Thymus (tissue), 11 donors: ENCODE measurements around the gene ZFHX3. TPM values are rescaled to one million over a fixed set of nuclear protein-coding genes. Genes with fewer than 3 reads are reported as not detected.
"Not testable (repeated sequence)": the region's sequence is repeated elsewhere in the genome, so short reads cannot be mapped to it uniquely, and the experiment has no call there.

Experiments
- DNase-seq, 9 donors: peaks; one replicate each; pipeline ENCODE4 v3.0.0-alpha.2; 2013; ENCODE audit warnings: low spot score in 9 of 9, low read depth in 6 of 9, missing footprints in 1 of 9
- H3K27ac ChIP-seq, 2 donors: one replicate each; pipeline ENCODE4 v1.5.1; 2013; ENCODE audit warnings: control low read depth in 1 of 2, low read depth in 1 of 2, low read length in 1 of 2, mild to moderate bottlenecking in 1 of 2, moderate library complexity in 1 of 2
- H3K27me3 ChIP-seq, 2 donors: one replicate each; pipeline ENCODE4 v1.5.1; 2013; ENCODE audit warnings: low read length in 1 of 2; ENCODE audit not compliant: control insufficient read depth in 2 of 2, insufficient read depth in 1 of 2
- H3K36me3 ChIP-seq, 2 donors: one replicate each; pipeline ENCODE4 v1.5.1; 2013; ENCODE audit warnings: low read length in 1 of 2, mild to moderate bottlenecking in 1 of 2, moderate library complexity in 1 of 2; ENCODE audit not compliant: control insufficient read depth in 2 of 2, insufficient read depth in 2 of 2
- H3K4me1 ChIP-seq, 2 donors: one replicate each; pipeline ENCODE4 v1.5.1; 2013; ENCODE audit warnings: low read length in 2 of 2; ENCODE audit not compliant: control insufficient read depth in 2 of 2, insufficient read depth in 2 of 2
- H3K4me3 ChIP-seq, 2 donors: one replicate each; pipeline ENCODE4 v1.5.1; 2013; ENCODE audit warnings: low read length in 2 of 2, control low read depth in 1 of 2, mild to moderate bottlenecking in 1 of 2
- H3K9me3 ChIP-seq, 2 donors: one replicate each; pipeline ENCODE4 v1.5.1; 2013; ENCODE audit warnings: low read length in 1 of 2, mild to moderate bottlenecking in 1 of 2; ENCODE audit not compliant: control insufficient read depth in 2 of 2, insufficient read depth in 1 of 2
- whole genome bisulfite sequencing: extraction: QIAGEN DNeasy Blood & Tissue Kit; methylation state at CpG from one replicate; pipeline ENCODE4 v1.1.7; 2013; 5-methylcytosine and 5-hydroxymethylcytosine counted together
- polyA plus RNA-seq: library from polyadenylated mRNA; stranded (reverse); fragments of 200-250 nt; gene quantifications from one replicate; pipeline ENCODE4 v1.2.3, GENCODE V29; 2013
- total RNA-seq: library from RNA; stranded (reverse); fragments of 120-200 nt; gene quantifications from one replicate; pipeline ENCODE4 v1.2.4, GENCODE V29; 2013
- donor health status: healthy.

Gene ZFHX3
- total and polyA plus RNA-seq, 2 donors: 0.90 to 1.9 TPM

- Histone ChIP-seq H3K27ac (no peak overlapping the region), H3K36me3 (no peaks in the 10 kb centered on the region), H3K9me3 (no peaks in the 10 kb centered on the region), H3K4me1 (no peaks in the 10 kb centered on the region), H3K27me3 (no peaks in the 10 kb centered on the region), H3K4me3 (no peak overlapping the region)
- DNase-seq: no peak
- 98% methylated on average over 5 of the region's 5 CpGs for WGBS
These were observed 34.0 kb downstream of the ZFHX3 start for GRCh38 chr16:73013974-73014373.

- H3K27ac ChIP-seq: no peak overlapping the region
- no peaks in the 10 kb centered on the region for H3K36me3 ChIP-seq
- no peaks in the 10 kb centered on the region for H3K9me3 ChIP-seq
- H3K4me1 ChIP-seq: no peaks in the 10 kb centered on the region
- H3K27me3 ChIP-seq: no peaks in the 10 kb centered on the region
- no peak overlapping the region for H3K4me3 ChIP-seq
- WGBS: 98% methylated on average over 5 of the region's 5 CpGs
- no peak for DNase-seq
These were observed 35.6 kb downstream of the ZFHX3 start for GRCh38 chr16:73012341-73012740.

- H3K4me1 ChIP-seq: no peaks in the 10 kb centered on the region
- DNase-seq: no peak
- H3K9me3 ChIP-seq: no peaks in the 10 kb centered on the region
- H3K4me3 ChIP-seq: no peak overlapping the region
- no peaks in the 10 kb centered on the region for H3K36me3 ChIP-seq
- H3K27ac ChIP-seq: no peak overlapping the region
- WGBS: 75% methylated on average over 4 of the region's 4 CpGs
- H3K27me3 ChIP-seq: no peaks in the 10 kb centered on the region
These were observed 36.0 kb downstream of the ZFHX3 start for GRCh38 chr16:73011926-73012325.

GRCh38 chr16:73010150-73010676, 37.7 kb downstream of the ZFHX3 start:
- Histone ChIP-seq H3K36me3 (no peaks in the 10 kb centered on the region), H3K27me3 (no peaks in the 10 kb centered on the region), H3K9me3 (no peaks in the 10 kb centered on the region), H3K4me3 (no peak overlapping the region), H3K27ac (no peak overlapping the region), H3K4me1 (no peaks in the 10 kb centered on the region)
- DNase-seq: no peak
- WGBS: 40% methylated on average over 12 of the region's 12 CpGs

- not testable (repeated sequence) for H3K4me1 ChIP-seq, H3K27me3 ChIP-seq, H3K4me3 ChIP-seq, H3K9me3 ChIP-seq, H3K36me3 ChIP-seq, H3K27ac ChIP-seq, DNase-seq
- WGBS: 95% methylated on average over 11 of the region's 11 CpGs
These were observed 38.2 kb downstream of the ZFHX3 start for GRCh38 chr16:73009710-73010109.

- DNase-seq: no peak
- H3K27me3 ChIP-seq: no peaks in the 10 kb centered on the region
- H3K9me3 ChIP-seq: peaks cover 0 to 6% of the 10 kb centered on the region in 2 donors
- no peaks in the 10 kb centered on the region for H3K4me1 ChIP-seq
- no peak overlapping the region for H3K4me3 ChIP-seq
- H3K27ac ChIP-seq: no peak overlapping the region
- H3K36me3 ChIP-seq: no peaks in the 10 kb centered on the region
- 93% methylated on average over 2 of the region's 2 CpGs for WGBS
These were observed 41.9 kb downstream of the ZFHX3 start for GRCh38 chr16:73006026-73006425.

GRCh38 chr16:73002866-73003265, 45.1 kb downstream of the ZFHX3 start:
- no peaks in the 10 kb centered on the region for H3K4me1 ChIP-seq
- no peak overlapping the region for H3K4me3 ChIP-seq
- 92% methylated on average over 2 of the region's 2 CpGs for whole genome bisulfite sequencing
- H3K27ac ChIP-seq: no peak overlapping the region
- DNase-seq: no peak
- peaks cover 0 to 7% of the 10 kb centered on the region in 2 donors for H3K9me3 ChIP-seq
- no peaks in the 10 kb centered on the region for H3K27me3 ChIP-seq
- H3K36me3 ChIP-seq: no peaks in the 10 kb centered on the region

- Histone ChIP-seq H3K36me3 (no peaks in the 10 kb centered on the region), H3K4me1 (no peaks in the 10 kb centered on the region), H3K27ac (no peak overlapping the region), H3K9me3 (peaks cover 0 to 7% of the 10 kb centered on the region in 2 donors), H3K27me3 (no peaks in the 10 kb centered on the region), H3K4me3 (no peak overlapping the region)
- WGBS: 95% methylated on average over 7 of the region's 7 CpGs
- no peak for DNase-seq
These were observed 46.9 kb downstream of the ZFHX3 start for GRCh38 chr16:73000907-73001521.

GRCh38 chr16:73000020-73000906, 47.7 kb downstream of the ZFHX3 start:
- Histone ChIP-seq H3K4me1 (no peaks in the 10 kb centered on the region), H3K27me3 (no peaks in the 10 kb centered on the region), H3K9me3 (peaks cover 0 to 7% of the 10 kb centered on the region in 2 donors), H3K27ac (no peak overlapping the region), H3K36me3 (no peaks in the 10 kb centered on the region), H3K4me3 (no peak overlapping the region)
- 84% methylated on average over 22 of the region's 22 CpGs for WGBS
- no peak for DNase-seq
